ENCODE measurements around the gene ZBTB1.

ZBTB1 gene

GRCh38 chr14:64504310-64504896 is at the start of gene ZBTB1:
ZBTB1 (plus strand) TSS chr14:64504770; CDS start chr14:64521505, 16,735 bp downstream.
- DNase-seq (ENCODE audit: low spot score) = peak; percentile 94

DNA sequence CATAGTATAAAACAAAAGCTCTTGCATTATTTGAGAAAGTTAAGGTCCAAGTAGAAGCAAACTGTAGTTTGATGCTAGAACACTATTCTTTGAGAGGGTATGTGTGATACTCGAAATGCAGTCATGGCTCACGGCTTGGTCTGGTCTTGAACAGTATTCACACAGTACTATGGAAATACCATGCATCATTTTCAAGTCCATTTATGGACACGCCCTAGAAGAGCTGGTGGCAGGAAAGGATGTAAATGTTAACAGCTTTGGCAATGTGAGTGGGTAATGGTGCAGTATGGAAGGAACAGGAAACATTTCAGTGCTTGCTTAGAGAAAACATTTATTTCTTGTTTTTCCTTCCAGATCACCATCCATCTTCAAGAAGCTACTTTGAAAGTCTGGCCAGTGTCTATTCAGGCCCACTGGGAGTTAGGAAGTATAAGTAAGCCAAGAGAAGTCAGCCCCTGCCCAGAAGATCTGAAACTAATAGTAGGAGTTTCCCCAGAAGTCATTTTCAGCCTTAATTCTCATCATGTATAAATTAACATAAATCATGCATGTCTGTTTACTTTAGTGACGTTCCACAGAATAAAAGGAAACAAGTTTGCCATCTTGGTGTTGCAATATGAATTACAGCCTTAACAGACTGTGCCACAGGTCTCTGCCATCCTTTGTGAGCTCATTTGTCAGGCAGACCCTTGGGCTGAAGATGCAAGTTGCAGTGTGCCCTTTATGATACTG is 45.0 kb upstream of the ZBTB1 start:
- DNase-seq (ENCODE audit: low spot score) = no peak

DNA sequence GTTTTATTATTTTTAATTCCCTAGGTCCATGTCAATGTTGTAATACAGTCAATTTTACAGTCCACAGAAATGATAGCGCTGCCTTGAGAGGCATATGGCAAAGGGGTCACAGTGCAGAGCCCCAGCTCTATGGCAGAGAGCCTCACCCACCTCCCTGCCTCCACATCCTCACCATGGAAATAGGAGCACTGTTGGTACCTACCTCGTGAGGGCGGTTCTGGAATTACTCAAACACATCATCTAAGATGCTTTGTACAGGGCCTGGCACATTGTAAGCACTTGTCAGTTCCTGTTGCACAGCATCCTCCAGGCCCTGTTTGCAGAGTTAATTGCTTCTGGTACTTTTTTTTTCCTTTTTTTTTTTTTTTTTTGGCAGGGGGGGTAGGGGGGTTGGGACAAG is 43.3 kb upstream of the ZBTB1 start:
- DNase-seq (ENCODE audit: low spot score) = no peak

- no peak for DNase-seq (ENCODE audit: low spot score)
Observed at GRCh38 chr14:64463195-64463594, 41.4 kb upstream of the ZBTB1 start.

DNA sequence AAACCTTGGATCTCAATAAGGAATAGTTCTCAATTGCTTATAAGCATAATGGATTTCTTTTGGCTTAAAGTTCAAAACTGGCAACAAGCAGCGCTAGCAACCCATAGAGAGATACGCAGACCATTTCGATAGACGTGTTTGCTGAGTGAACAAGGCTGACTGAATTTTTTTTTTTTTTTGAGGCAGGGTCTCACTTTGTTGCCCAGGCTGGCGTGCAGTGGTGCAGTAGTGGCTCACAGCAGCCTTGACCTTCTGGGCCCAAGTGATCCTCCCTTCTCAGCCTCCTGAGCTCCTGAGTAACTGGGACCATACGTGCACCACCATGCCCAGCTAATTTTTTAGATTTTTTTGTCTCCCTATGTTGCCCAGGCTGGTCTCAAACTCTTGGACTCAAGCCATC is 40.7 kb upstream of the ZBTB1 start:
- DNase-seq (ENCODE audit: low spot score) = no peak

DNA sequence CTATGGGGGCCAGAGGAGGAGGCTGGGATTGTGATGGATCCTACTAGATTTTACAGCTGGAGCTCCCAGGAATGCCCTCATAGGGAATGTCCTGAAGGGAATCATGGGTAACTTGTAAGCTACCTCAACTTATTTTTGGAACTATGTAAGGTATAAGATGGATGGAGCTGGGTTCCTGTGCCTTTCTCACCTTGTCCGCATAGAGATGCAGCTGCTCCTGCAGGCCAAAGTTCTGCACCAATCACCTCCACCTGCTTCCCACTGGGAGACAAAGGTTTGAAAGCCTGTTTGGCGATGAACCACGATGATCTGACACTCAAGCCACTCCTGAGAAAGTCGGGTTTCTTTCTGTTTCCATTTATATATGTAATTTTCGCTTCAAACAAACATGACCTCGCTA is 39.9 kb upstream of the ZBTB1 start:
- DNase-seq (ENCODE audit: low spot score) = no peak

- DNase-seq (ENCODE audit: low spot score) = peak; percentile 78
Observed at GRCh38 chr14:64465191-64465822, 39.3 kb upstream of the ZBTB1 start, which contains the start of gene AKAP5. AKAP5 (plus strand) TSS chr14:64465499; CDS start chr14:64468395, 2,896 bp downstream.

DNA sequence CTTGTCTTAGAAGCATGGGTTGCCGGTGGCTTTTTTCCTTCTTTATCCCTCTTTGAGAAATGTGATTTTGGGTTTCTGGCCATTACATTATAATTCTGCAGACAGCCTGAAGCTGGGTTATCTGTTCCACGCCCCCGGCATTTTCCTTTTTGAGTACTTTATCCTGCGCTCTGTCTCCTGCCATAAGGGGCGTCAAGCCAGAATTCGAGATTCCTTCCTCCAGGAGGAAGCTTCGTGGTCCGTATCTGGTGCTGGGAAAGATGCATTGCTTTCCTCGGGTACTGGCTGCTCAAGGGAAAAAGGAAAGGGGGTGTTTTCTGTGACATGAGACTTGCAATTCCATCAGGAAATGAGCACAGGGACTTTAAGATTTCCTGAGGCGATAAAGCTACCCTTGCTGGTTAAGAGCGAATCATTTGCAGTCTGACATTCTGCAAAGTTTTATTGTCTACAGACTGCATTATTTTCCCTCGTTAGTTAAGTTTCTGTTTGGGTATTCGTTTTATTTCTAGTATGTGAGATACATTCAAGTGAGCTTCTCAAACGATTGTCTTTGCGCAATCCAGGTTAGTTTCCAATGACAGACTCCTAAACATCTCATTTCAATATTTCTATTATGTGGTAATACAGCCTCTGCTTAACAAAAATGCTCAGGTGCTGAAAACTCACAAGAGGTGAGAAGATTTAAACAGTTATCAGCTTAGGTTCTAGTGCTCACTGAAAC is 38.6 kb upstream of the ZBTB1 start:
- peak; percentile 68 for DNase-seq (ENCODE audit: low spot score)

GRCh38 chr14:64467101-64467500 is 37.5 kb upstream of the ZBTB1 start:
- DNase-seq (ENCODE audit: low spot score) = no peak

DNA sequence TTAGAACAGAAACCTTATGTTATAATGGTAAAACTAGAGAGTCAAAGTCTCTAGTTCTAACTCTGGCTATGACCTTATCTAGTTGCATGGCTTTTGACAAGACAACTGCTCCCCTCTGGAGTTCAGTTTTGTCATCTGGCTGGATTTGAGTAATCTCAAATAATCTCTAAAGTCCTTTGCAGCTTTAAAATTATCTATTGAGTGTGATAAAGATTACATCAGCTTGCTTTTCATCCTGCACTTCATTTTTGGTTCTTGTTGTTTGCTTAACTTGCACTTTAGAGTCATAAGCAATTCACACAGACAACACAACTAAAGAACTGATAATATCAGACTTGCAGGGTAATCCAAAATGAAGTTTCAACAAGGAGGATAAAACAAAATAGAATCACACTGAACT is 37.0 kb upstream of the ZBTB1 start:
- no peak for DNase-seq (ENCODE audit: low spot score)

DNA sequence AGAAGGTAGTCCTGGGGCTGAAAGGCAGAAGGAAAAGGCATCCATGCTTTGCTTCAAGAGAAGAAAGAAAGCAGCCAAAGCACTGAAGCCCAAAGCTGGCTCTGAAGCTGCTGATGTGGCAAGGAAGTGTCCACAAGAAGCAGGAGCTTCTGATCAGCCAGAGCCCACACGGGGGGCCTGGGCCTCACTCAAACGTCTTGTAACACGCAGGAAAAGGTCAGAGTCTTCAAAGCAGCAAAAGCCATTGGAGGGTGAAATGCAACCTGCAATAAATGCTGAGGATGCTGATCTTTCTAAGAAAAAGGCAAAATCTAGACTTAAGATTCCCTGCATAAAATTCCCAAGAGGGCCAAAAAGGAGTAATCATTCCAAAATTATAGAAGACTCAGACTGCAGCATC is 36.1 kb upstream of the ZBTB1 start:
- DNase-seq (ENCODE audit: low spot score) = no peak

GRCh38 chr14:64474041-64474440 is 30.5 kb upstream of the ZBTB1 start:
- DNase-seq (ENCODE audit: low spot score) = no peak

GRCh38 chr14:64474698-64475097 is 29.9 kb upstream of the ZBTB1 start:
- no peak for DNase-seq (ENCODE audit: low spot score)

DNA sequence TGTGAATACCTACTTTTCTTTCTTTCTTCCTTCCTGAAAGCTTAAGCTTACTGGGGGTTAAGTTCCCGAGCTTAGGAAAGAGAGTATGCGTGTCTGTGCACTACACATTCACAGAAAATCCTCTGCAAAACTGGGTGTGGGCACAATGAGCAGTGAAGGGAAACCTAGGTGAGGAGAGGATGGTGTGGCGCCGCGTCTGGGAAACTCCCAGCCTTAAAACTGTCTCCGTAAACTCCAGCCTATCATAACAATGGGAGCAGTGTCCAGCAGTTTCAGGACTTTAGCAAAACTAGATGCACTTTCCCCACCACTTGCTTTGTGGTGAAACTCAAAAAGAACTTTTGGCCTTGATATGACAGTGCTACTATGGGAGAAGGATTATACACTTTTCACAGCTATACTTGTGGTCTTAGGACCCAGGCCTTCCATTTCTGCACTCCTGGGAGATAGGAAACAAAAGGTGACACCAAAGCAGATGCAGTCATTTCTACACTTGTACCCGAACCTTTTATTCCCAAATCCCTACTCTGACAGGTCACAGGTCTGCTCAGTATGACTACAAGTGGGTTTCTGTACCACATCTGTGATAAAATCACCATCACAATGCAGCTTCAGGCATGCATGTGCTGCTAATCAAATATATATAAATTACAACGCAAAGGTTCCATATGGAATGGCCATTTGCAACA is 28.8 kb upstream of the ZBTB1 start:
- DNase-seq (ENCODE audit: low spot score) = no peak

- no peak for DNase-seq (ENCODE audit: low spot score)
Observed at GRCh38 chr14:64476438-64476837, 28.1 kb upstream of the ZBTB1 start.

DNA sequence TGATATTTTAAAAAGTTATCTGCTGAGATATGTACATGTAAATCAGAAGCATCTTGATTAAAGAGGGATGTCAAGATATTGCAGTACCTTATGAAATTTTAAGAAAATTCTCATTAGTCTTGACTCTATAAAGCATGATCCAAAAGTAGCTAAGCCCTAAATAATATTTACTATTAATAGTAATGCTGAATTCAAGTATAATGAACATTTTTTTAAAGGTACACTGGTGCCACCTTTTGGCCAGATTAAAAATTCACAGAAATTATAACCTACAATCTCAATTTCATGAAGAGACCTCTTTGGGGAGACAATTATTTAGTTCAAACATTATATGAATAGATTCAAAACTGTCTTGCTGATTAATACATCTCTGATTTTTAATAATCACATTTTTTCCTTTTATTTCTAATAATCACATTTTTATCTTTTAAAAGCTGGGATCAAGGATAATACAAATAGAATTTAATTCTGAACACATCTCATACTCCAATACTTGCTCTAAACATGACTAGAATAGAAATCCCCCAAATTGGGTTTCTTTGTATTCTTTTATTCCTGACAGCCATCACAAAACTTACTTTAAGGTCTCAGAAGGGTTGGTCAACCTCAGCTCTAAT is 25.8 kb upstream of the ZBTB1 start:
- DNase-seq (ENCODE audit: low spot score) = no peak

- DNase-seq (ENCODE audit: low spot score) = no peak
Observed at GRCh38 chr14:64488590-64489099, 15.9 kb upstream of the ZBTB1 start.

DNA sequence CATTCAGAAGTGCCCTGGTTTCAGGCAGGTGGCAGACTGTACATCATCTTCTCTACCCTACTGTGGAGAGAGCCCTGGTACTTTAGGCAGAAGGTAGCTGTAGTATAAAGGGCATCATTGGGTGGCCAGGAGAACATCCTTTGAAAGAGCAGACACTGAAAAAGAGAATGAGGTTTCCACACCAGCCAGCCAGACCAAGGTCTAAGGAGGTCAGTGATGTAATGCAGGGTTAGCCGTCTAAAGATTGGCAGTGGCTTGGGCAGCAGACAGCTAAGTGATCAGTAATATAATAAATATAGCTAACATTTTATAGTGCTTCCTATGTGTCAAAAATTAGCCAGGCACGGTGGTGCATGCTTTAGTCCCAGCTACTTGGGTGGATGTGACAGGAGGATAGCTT is 12.9 kb upstream of the ZBTB1 start:
- DNase-seq (ENCODE audit: low spot score) = no peak

DNA sequence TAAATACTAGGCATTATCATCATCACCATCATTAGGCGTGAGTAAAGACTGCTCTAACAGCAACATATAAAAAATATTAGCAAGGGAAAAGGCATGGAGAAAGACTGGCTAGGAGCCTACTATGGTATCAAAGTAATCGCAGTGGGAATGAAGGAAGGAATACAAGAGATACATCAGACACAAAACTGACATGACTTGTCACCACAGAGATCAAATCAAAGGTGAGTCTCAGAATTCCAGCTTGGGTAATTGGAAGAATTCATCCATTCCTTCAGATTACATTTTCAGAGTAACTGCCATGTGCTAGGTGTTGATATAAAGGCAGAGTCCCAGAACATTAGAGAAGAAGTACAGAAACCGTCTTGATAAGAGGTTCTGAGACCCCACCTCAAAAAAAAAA is 11.1 kb upstream of the ZBTB1 start:
- no peak for DNase-seq (ENCODE audit: low spot score)

GRCh38 chr14:64495252-64495651 is 9.3 kb upstream of the ZBTB1 start:
- no peak for DNase-seq (ENCODE audit: low spot score)

DNA sequence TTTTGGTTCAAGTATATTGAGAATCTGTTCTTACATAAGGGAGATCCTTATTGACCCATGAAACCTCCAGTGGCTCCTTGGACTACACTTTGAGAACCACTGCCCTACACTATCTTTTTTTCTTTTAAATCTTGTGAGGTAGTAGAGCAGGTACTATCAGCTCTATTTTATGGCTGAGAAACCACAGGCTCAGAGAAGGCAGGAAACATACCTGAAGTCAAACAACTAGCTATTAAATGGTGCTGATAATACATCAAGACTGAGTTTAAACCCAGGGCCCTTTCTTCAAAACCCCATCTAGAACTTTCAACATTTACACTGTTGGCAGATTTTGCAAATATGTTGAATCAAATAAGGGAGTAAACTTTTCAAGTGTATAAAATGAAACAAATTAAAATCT is 7.8 kb upstream of the ZBTB1 start:
- DNase-seq (ENCODE audit: low spot score) = no peak

Data from left forelimb (tissue), 1 donor.